ENCODE results near the gene NFIA. TPM values are rescaled to one million over a fixed set of nuclear protein-coding genes. Genes with fewer than 3 reads are reported as not detected.

Gene NFIA
- total and polyA plus RNA-seq, 9 of the 15 experiments (the other 6 are each of a cell fraction or from before 2014, with no cell fraction given): 5.3 to 24.9 (median 9.8) TPM

- no TSS peak for BruUV-seq (replicated peaks)
- in situ Hi-C loops (cut with MboI) (no loop called here), intact Hi-C loops (cut with micrococcal nuclease) (no loop called here)
- Histone ChIP-seq H3K27me3 (ENCODE audit: control insufficient read depth in 2 of 2, insufficient read depth in 2 of 2, low read length in 2 of 2) (no peaks in the 10 kb centered on the region), H3K9me1 (ENCODE audit: control insufficient read depth, insufficient read depth, low read length) (no peaks in the 10 kb centered on the region), H3K27ac (ENCODE audit: extremely low read depth, low read depth, low read length) (no peak overlapping the region), H3K4me3 (no peak overlapping the region), H3K9ac (ENCODE audit: insufficient read depth in 1 of 2, low read depth in 2 of 2, low read length in 2 of 2) (no peak overlapping the region), H3K9me3 (replicated peaks; ENCODE audit: control insufficient read depth, insufficient read depth, low read depth, low read length) (no peaks in the 10 kb centered on the region; the same call in 1 of the 2 replicates), H3K36me3 (ENCODE audit: control insufficient read depth, insufficient read depth, low read length) (peaks cover 15% of the 10 kb centered on the region; the same call in 2 of the 3 replicates), H4K20me1 (replicated peaks; ENCODE audit: control insufficient read depth, insufficient read depth, low read length) (no peaks in the 10 kb centered on the region), H3K4me1 (replicated peaks in 1 of 2; ENCODE audit: control insufficient read depth in 2 of 2, insufficient read depth in 2 of 2, low read length in 2 of 2) (peaks cover 0 to 6% of the 10 kb centered on the region in 2 experiments; a peak in 2 of 5 replicates), H2AFZ (ENCODE audit: low read depth, low read length) (no peak overlapping the region), H3K4me2 (ENCODE audit: insufficient read depth, low read length) (peak overlapping the region; percentile 15; the same call in 1 of the 2 replicates), H3K79me2 (ENCODE audit: control insufficient read depth, insufficient read depth, low read length) (peaks cover 8% of the 10 kb centered on the region; the same call in 1 of the 3 replicates)
- FAIRE-seq (no peak), DNase-seq (ENCODE audit: extremely low read depth in 1 of 4, low spot score in 3 of 4) (peak in 1 of 4 experiments; percentile 34), ATAC-seq (peak; percentile 62)
- WGBS (ENCODE audit: insufficient coverage, low coverage, missing lambda C conversion rate): 39% methylated on average over 3 of the region's 3 CpGs
- ChIA-PET POLR2A (no interaction called here), CTCF (ENCODE audit: low intra/inter-chr PET ratio) (no interaction called here)
- TF ChIP-seq RBM17 (IDR thresholded peaks at IDR 0.05; ENCODE audit: borderline replicate concordance, low read depth, low read length) (no peak), ZFP30 (CRISPR knock-in tag; IDR thresholded peaks at IDR 0.05; ENCODE audit: borderline replicate concordance) (no peak), RBM14 (IDR thresholded peaks at IDR 0.05; ENCODE audit: borderline replicate concordance, insufficient read depth, low read depth, low read length) (no peak), ZNF655 (CRISPR knock-in tag; IDR thresholded peaks at IDR 0.05) (no peak), TAL1 (IDR thresholded peaks at IDR 0.05) (peak; percentile 63), GATAD2B (IDR thresholded peaks at IDR 0.05; ENCODE audit: borderline replicate concordance) (no peak), ARID4B (CRISPR knock-in tag; IDR thresholded peaks at IDR 0.05) (no peak), PYGO2 (tag; IDR thresholded peaks at IDR 0.05) (no peak), CBFA2T2 (conservative IDR thresholded peaks at IDR 0.05) (peak; percentile 58), HMBOX1 (IDR thresholded peaks at IDR 0.05) (no peak)
Observed at GRCh38 chr1:61310057-61310456, 227.7 kb downstream of the NFIA start.
